Thyroid gland (tissue), 4 donors: Measurements from ENCODE around the gene OR9Q1. TPM values are rescaled to one million over a fixed set of nuclear protein-coding genes. Genes with fewer than 3 reads are reported as not detected.

Experiments used
- DNase-seq, 2 donors: peaks; one replicate each; pipeline ENCODE4 v3.0.0-alpha.2; 2019
- H3K27ac ChIP-seq, 3 donors: fragments of 200-600 bp; sonication (generic); 1 replicate in 2 of 3; 2 replicates in 1 of 3; pipeline ENCODE4 v1.5.1; 2016 to 2019; ENCODE audit warnings: mild to moderate bottlenecking in 1 of 3, moderate library complexity in 1 of 3
- H3K27me3 ChIP-seq: fragments of 200-600 bp; sonication (generic); one replicate; pipeline ENCODE4 v1.5.1; 2019
- H3K36me3 ChIP-seq, 2 donors: fragments of 200-600 bp; sonication (generic); one replicate each; pipeline ENCODE4 v1.5.1; 2016 to 2019
- H3K4me1 ChIP-seq, 2 donors: fragments of 200-600 bp; sonication (generic); one replicate each; pipeline ENCODE4 v1.5.1; 2017 to 2019
- H3K4me3 ChIP-seq, 3 donors: fragments of 200-600 bp; sonication (generic); replicated peaks in 1 of 3; 1 replicate in 2 of 3; 2 replicates in 1 of 3; pipeline ENCODE4 v1.5.1; 2016; ENCODE audit warnings: mild to moderate bottlenecking in 1 of 3
- H3K9me3 ChIP-seq: fragments of 200-600 bp; sonication (generic); one replicate; pipeline ENCODE4 v1.5.1; 2017
- POLR2A ChIP-seq, 2 donors: fragments of 450-650 bp; IDR thresholded peaks; one replicate each; pipeline ENCODE4 v1.6.1; 2017; ENCODE audit warnings: antibody characterized with exemption in 2 of 2, mild to moderate bottlenecking in 2 of 2, moderate library complexity in 1 of 2
- WGBS, 2 donors: methylation state at CpG; one replicate each; pipeline ENCODE4 v1.1.5; 2017; 5-methylcytosine and 5-hydroxymethylcytosine counted together
- intact Hi-C: fragments of 100-400 bp; cut with DNase I; formaldehyde crosslinking; loops from one replicate; pipeline ENCODE4 v1.15.1; 2023
- total RNA-seq, 4 donors: library from RNA; depleted of rRNA; stranded (reverse); fragments of >200 nt; gene quantifications; one replicate each; pipeline ENCODE4 v1.2.3, GENCODE V29; 2016
- TF ChIP-seq, protein P1 (sequence below), 6 experiments: fragments of 200-600 bp in 3 of 6; fragments of 450-650 bp in 3 of 6; sonication (generic) in 3 of 6; IDR thresholded peaks; one replicate each; pipeline ENCODE4 v1.5.1; 2016 to 2019; ENCODE audit warnings: antibody characterized with exemption in 6 of 6, mild to moderate bottlenecking in 2 of 6, inconsistent platforms in 1 of 6, moderate library complexity in 1 of 6

The OR9Q1 gene
- total RNA-seq, 4 donors from 2014 or later, result not detected

DNA sequence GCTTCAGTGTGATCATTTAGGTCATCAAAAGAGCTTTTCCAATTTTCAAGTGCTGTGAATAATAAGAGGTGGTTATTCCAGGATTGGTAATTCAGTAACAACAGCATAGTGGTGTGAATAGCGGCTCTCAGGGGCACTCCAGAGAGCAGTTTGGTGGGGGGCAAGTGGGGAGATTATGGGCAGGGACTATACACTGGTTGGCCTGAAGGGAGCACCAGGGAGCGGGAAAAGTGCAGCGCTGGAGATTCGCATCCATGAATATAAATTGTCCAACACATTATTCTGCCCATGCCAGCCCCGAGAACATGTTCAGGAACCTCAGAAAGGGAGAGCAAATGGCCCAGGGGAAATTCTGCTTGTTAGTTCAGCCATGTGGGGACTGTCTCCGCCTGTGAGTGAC is 45.0 kb downstream of the OR9Q1 start:
- Histone ChIP-seq H3K27me3 (no peaks in the 10 kb centered on the region), H3K9me3 (no peaks in the 10 kb centered on the region), H3K27ac (no peak overlapping the region), H3K4me1 (no peaks in the 10 kb centered on the region), H3K36me3 (no peaks in the 10 kb centered on the region), H3K4me3 (no peak overlapping the region)
- TF ChIP-seq, protein P1, sequence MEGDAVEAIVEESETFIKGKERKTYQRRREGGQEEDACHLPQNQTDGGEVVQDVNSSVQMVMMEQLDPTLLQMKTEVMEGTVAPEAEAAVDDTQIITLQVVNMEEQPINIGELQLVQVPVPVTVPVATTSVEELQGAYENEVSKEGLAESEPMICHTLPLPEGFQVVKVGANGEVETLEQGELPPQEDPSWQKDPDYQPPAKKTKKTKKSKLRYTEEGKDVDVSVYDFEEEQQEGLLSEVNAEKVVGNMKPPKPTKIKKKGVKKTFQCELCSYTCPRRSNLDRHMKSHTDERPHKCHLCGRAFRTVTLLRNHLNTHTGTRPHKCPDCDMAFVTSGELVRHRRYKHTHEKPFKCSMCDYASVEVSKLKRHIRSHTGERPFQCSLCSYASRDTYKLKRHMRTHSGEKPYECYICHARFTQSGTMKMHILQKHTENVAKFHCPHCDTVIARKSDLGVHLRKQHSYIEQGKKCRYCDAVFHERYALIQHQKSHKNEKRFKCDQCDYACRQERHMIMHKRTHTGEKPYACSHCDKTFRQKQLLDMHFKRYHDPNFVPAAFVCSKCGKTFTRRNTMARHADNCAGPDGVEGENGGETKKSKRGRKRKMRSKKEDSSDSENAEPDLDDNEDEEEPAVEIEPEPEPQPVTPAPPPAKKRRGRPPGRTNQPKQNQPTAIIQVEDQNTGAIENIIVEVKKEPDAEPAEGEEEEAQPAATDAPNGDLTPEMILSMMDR (IDR thresholded peaks at IDR 0.05), result no peak
- TF ChIP-seq POLR2A (IDR thresholded peaks at IDR 0.05), result no peak
- 74 to 76% methylated on average over 5 to 6 of the region's 6 CpGs for WGBS, 2 donors
- intact Hi-C loops, result no loop called here
- DNase-seq, result no peak

DNA sequence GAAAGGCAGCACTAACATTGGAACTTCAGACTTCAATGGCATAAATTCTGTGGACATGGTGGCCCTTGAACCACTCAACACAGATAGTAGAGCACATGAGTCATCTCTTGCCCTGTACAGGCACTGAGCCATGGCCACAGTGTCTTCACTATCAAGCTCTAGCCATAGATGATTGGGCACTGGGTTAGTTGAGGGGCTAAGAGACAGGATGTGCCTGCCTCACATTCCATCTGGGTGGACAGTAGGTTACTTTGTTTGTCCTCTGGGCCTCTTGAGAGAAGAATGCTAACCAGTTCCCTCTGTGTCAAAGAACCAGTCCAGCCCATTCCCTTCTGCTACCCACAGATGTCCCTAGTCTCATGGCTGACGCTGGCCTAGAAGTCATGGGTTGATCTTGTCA is 46.9 kb downstream of the OR9Q1 start:
- no peak for DNase-seq
- Histone ChIP-seq H3K36me3 (no peaks in the 10 kb centered on the region), H3K9me3 (no peaks in the 10 kb centered on the region), H3K4me1 (no peaks in the 10 kb centered on the region), H3K27ac (no peak overlapping the region), H3K4me3 (no peak overlapping the region), H3K27me3 (no peaks in the 10 kb centered on the region)
- 83 to 93% methylated on average over 1 of the region's 1 CpG for WGBS, 2 donors
- intact Hi-C loops, result no loop called here
- no peak for TF ChIP-seq POLR2A (IDR thresholded peaks at IDR 0.05)

DNA sequence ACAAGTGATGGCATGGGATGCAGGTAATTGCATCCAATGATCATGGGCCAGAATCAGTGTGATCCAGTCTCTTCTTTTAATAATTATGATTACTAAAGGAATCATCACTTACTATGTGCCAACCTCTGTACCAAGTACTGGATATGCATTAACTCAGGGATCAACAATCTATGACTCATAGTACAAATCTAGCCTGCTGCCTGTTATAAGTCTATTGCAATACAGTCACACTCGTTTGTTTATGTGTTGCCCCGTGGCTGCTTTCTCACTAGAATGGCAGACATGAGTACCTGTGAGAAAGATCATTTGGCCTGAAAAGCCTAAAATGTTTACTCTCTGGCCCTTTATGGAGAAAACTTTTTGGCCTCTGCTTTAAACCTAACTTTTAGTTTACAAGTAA is 52.1 kb downstream of the OR9Q1 start:
- no peaks in the 10 kb centered on the region for H3K27me3 ChIP-seq
- no peak for DNase-seq
- no peaks in the 10 kb centered on the region for H3K36me3 ChIP-seq
- no peaks in the 10 kb centered on the region for H3K4me1 ChIP-seq
- TF ChIP-seq, protein P1 (IDR thresholded peaks at IDR 0.05), result no peak
- TF ChIP-seq POLR2A (IDR thresholded peaks at IDR 0.05), result no peak
- intact Hi-C loops, result no loop called here
- WGBS, 2 donors, result 28 to 32% methylated on average over 2 of the region's 2 CpGs
- no peak overlapping the region for H3K27ac ChIP-seq
- H3K9me3 ChIP-seq, result no peaks in the 10 kb centered on the region
- H3K4me3 ChIP-seq, result no peak overlapping the region

DNA sequence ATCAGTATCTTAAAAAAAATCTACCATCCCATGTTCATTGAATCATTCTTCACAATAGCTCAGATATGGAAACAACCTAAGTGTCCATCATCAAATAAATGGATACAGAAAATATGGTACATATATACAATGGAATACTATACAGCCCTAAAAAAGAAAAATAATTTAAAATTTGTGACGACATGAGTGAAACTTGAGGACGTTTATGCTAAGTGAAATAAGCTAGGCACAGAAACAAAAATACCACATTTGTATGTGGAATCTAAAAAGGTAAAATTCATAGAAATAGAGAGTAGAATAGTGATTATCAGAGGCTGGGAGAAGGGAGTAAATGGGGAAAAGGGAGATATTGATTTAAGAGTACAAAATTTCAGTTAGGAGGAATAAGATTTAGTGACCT is 62.8 kb downstream of the OR9Q1 start:
- Histone ChIP-seq H3K27me3 (no peaks in the 10 kb centered on the region), H3K9me3 (no peaks in the 10 kb centered on the region), H3K27ac (no peak overlapping the region), H3K4me1 (no peaks in the 10 kb centered on the region), H3K36me3 (no peaks in the 10 kb centered on the region), H3K4me3 (no peak overlapping the region)
- whole genome bisulfite sequencing, 2 donors, result 57 to 65% methylated on average over 2 of the region's 2 CpGs
- DNase-seq, result no peak
- intact Hi-C loops, result no loop called here
- TF ChIP-seq, protein P1 (IDR thresholded peaks at IDR 0.05), result no peak

DNA sequence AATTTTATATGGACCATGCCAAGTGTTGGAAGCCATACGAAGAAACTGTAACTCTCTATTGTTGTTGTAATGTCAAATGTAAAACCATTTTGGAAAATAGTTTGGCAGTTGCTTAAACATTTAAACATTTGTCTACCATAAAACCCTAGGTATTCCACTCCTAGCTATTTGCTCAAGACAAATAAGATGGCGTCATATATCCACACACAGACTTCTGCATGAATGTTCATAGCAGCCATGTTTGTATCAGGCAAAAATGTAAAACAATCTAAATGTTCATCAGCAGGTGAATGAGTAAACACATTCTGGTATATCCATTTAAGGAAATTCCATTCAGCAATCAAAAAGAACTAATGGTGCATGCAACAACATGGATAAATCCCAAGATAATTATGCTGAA is 73.8 kb downstream of the OR9Q1 start:
- H3K36me3 ChIP-seq, result no peaks in the 10 kb centered on the region
- H3K9me3 ChIP-seq, result no peaks in the 10 kb centered on the region
- DNase-seq, result no peak
- no peak overlapping the region for H3K4me3 ChIP-seq
- TF ChIP-seq, protein P1 (IDR thresholded peaks at IDR 0.05), result no peak
- no peak for TF ChIP-seq POLR2A (IDR thresholded peaks at IDR 0.05)
- no peaks in the 10 kb centered on the region for H3K4me1 ChIP-seq
- no peak overlapping the region for H3K27ac ChIP-seq
- intact Hi-C loops, result no loop called here
- WGBS, 2 donors, result 86 to 91% methylated on average over 2 of the region's 2 CpGs
- no peaks in the 10 kb centered on the region for H3K27me3 ChIP-seq

DNA sequence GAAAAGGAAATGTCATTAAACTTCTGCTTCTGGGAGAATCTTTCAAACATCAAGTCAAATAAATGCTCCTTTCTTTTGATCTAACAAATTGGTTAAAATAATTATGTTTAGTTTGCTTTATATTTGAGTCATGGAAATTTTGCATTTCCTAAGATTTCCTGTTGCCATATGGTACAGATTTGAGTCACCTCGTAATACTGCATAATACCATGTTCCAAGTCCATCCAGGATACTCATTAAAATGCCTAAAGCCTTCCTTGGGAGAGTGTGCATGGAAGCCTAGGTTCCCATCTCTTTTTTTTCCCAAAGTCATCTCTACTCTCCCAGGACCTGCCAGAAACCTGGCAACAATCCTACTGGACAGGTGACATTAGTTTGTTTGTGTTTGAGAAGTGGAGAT is 97.4 kb downstream of the OR9Q1 start:
- Histone ChIP-seq H3K27ac (no peak overlapping the region), H3K4me3 (no peak overlapping the region), H3K4me1 (no peaks in the 10 kb centered on the region), H3K9me3 (no peaks in the 10 kb centered on the region), H3K36me3 (no peaks in the 10 kb centered on the region), H3K27me3 (no peaks in the 10 kb centered on the region)
- no peak for DNase-seq
- TF ChIP-seq POLR2A (IDR thresholded peaks at IDR 0.05), result no peak
- TF ChIP-seq, protein P1 (IDR thresholded peaks at IDR 0.05), result no peak
- intact Hi-C loops, result no loop called here
- 73 to 77% methylated on average over 1 of the region's 1 CpG for WGBS, 2 donors
